HepG2 (cell line): Measurements from ENCODE around the gene SMIM1. TPM values are rescaled to one million over a fixed set of nuclear protein-coding genes. Genes with fewer than 3 reads are reported as not detected.

Source experiments
- ATAC-seq: fragments of 200-7000 bp; cut with Tn5 transposase; 3 replicates; pipeline ENCODE4 v1.9.1; 2020; ENCODE audit warnings: mild to moderate bottlenecking, moderate library complexity
- BruUV-seq: library from RNA; stranded (reverse); fragments of 400-500 nt; replicated peaks from 2 replicates; lab custom pipeline; 2021; lab: Mats Ljungman, UMichigan
- CTCF ChIA-PET: fragments of 300-600 bp; formaldehyde crosslinking; extraction: SDS; loops from one replicate; lab custom pipeline; 2021; ENCODE audit warnings: low total read pairs, inconsistent platforms, low intra/inter-chr PET ratio; lab: Yijun Ruan, JAX
- POLR2A ChIA-PET: fragments of 350-600 bp; sonication (Branson Sonifier 250); formaldehyde crosslinking; loops from one replicate; lab custom pipeline; 2020; ENCODE audit warnings: antibody characterized with exemption, inconsistent platforms; lab: Yijun Ruan, JAX
- DNase-seq: peaks from one replicate; pipeline ENCODE4 v3.0.0-alpha.2; 2015; ENCODE audit warnings: low spot score
- FAIRE-seq: peaks from 3 replicates; lab custom pipeline; 2011; peaks lifted over from hg19 to GRCh38; lab: Jason Lieb, UNC
- H2AFZ ChIP-seq: one replicate; pipeline ENCODE4 v1.6.1; 2011; ENCODE audit warnings: low read length, inconsistent platforms
- H3K27ac ChIP-seq: fragments of 300-600 bp; 3 replicates; pipeline ENCODE4 v1.8.0; 2011; ENCODE audit warnings: mixed run types, mild to moderate bottlenecking, mixed read lengths, low read length, inconsistent platforms; ENCODE audit not compliant: insufficient read depth; ENCODE audit errors: extremely low read length
- H3K27me3 ChIP-seq, 2 experiments: fragments of 200-600 bp in 1 of 2; 2 replicates in 1 of 2; 3 replicates in 1 of 2; pipeline versions ENCODE4 v1.6.0 to v1.8.0; 2011; ENCODE audit warnings: low read length in 2 of 2, mild to moderate bottlenecking in 2 of 2, moderate library complexity in 2 of 2, inconsistent platforms in 1 of 2; ENCODE audit not compliant: insufficient read depth in 2 of 2, control insufficient read depth in 1 of 2
- H3K36me3 ChIP-seq, 2 experiments: fragments of 200-600 bp in 1 of 2; replicated peaks in 1 of 2; 2 replicates in 1 of 2; 3 replicates in 1 of 2; pipeline versions ENCODE4 v1.5.1 to v1.8.0; 2011; ENCODE audit warnings: low read length in 2 of 2, inconsistent platforms in 1 of 2; ENCODE audit not compliant: insufficient read depth in 2 of 2, control insufficient read depth in 1 of 2
- H3K4me1 ChIP-seq: 2 replicates; pipeline ENCODE4 v1.5.1; 2012; ENCODE audit warnings: low read length, inconsistent platforms; ENCODE audit not compliant: insufficient read depth
- H3K4me2 ChIP-seq: 2 replicates; pipeline ENCODE4 v1.6.0; 2011; ENCODE audit warnings: low read depth, low read length, inconsistent platforms
- H3K4me3 ChIP-seq, 3 experiments: fragments of 200-600 bp in 1 of 3; sonication (generic), shearing (Covaris generic) in 1 of 3; replicated peaks in 1 of 3; 2 replicates each; pipeline ENCODE4 v1.5.1; 2011 to 2016; ENCODE audit warnings: low read length in 3 of 3, inconsistent platforms in 2 of 3, low read depth in 2 of 3, mild to moderate bottlenecking in 2 of 3, control low read depth in 1 of 3, mixed read lengths in 1 of 3; ENCODE audit not compliant: insufficient read depth in 1 of 3
- H3K79me2 ChIP-seq: one replicate; pipeline ENCODE4 v1.6.1; 2011; ENCODE audit warnings: low read length, inconsistent platforms; ENCODE audit not compliant: insufficient read depth
- H3K9ac ChIP-seq: 2 replicates; pipeline ENCODE4 v1.6.0; 2011; ENCODE audit warnings: mild to moderate bottlenecking, low read depth, low read length, inconsistent platforms; ENCODE audit not compliant: insufficient read depth
- H3K9me3 ChIP-seq: 2 replicates; pipeline ENCODE4 v1.5.1; 2012; ENCODE audit warnings: mild to moderate bottlenecking, low read length
- H4K20me1 ChIP-seq: 2 replicates; pipeline ENCODE4 v1.6.0; 2011; ENCODE audit warnings: inconsistent platforms, mild to moderate bottlenecking, low read length, moderate library complexity; ENCODE audit not compliant: insufficient read depth
- ATF2 ChIP-seq: sonication (generic); formaldehyde crosslinking; IDR thresholded peaks from 2 replicates; pipeline ENCODE4 v1.4.0; 2020; ENCODE audit warnings: missing genetic modification reagents
- KDM5A ChIP-seq: fragments of 200-600 bp; sonication (generic); IDR thresholded peaks from 2 replicates; pipeline ENCODE4 v1.7.0; 2018; ENCODE audit warnings: antibody characterized with exemption, mild to moderate bottlenecking, low read length, borderline replicate concordance
- MED8 ChIP-seq: sonication (generic); formaldehyde crosslinking; IDR thresholded peaks from 2 replicates; pipeline ENCODE4 v1.8.1; 2023; ENCODE audit warnings: mild to moderate bottlenecking, missing genetic modification reagents; ENCODE audit not compliant: insufficient replicate concordance
- MTF1 ChIP-seq: sonication (generic); formaldehyde crosslinking; IDR thresholded peaks from 2 replicates; pipeline ENCODE4 v1.5.0; 2020; ENCODE audit warnings: missing genetic modification reagents
- NAIF1 ChIP-seq: sonication (generic); formaldehyde crosslinking; IDR thresholded peaks from 2 replicates; pipeline ENCODE4 v1.5.0; 2020; ENCODE audit warnings: mild to moderate bottlenecking, missing genetic modification reagents, borderline replicate concordance
- NFATC3 ChIP-seq: sonication (generic); formaldehyde crosslinking; IDR thresholded peaks from 2 replicates; pipeline ENCODE4 v1.5.1; 2020; ENCODE audit warnings: mild to moderate bottlenecking, missing genetic modification reagents
- NFRKB ChIP-seq: fragments of 450-650 bp; IDR thresholded peaks from 2 replicates; pipeline ENCODE4 v1.6.1; 2017
- PHF21A ChIP-seq: sonication (generic); formaldehyde crosslinking; IDR thresholded peaks from 2 replicates; pipeline ENCODE4 v1.5.0; 2020; ENCODE audit warnings: mild to moderate bottlenecking, missing genetic modification reagents
- POLR2A ChIP-seq, 2 experiments: IDR thresholded peaks; 2 replicates each; pipeline ENCODE4 v1.6.1; 2011; ENCODE audit warnings: low read depth in 2 of 2, low read length in 2 of 2, mild to moderate bottlenecking in 1 of 2, moderate library complexity in 1 of 2; ENCODE audit not compliant: insufficient read depth in 1 of 2
- RBFOX2 ChIP-seq: fragments of 200-400 bp; formaldehyde crosslinking; IDR thresholded peaks from 2 replicates; pipeline ENCODE4 v1.6.1; 2017; ENCODE audit warnings: low read depth, mild to moderate bottlenecking, low read length
- RBM39 ChIP-seq: fragments of 200-400 bp; formaldehyde crosslinking; IDR thresholded peaks from one replicate; pipeline ENCODE4 v1.6.1; 2018; ENCODE audit warnings: antibody characterized with exemption, mild to moderate bottlenecking, low read depth, low read length; ENCODE audit not compliant: poor library complexity, severe bottlenecking
- RXRB ChIP-seq: IDR thresholded peaks from 2 replicates; pipeline ENCODE4 v1.6.1; 2016; ENCODE audit warnings: borderline replicate concordance, missing genetic modification reagents, missing compliant biosample characterization
- ZNF691 ChIP-seq: sonication (generic); formaldehyde crosslinking; IDR thresholded peaks from 2 replicates; pipeline ENCODE4 v1.4.0; 2020; ENCODE audit warnings: missing genetic modification reagents, low read depth, mild to moderate bottlenecking, borderline replicate concordance
- ZNF703 ChIP-seq: sonication (generic); formaldehyde crosslinking; IDR thresholded peaks from 2 replicates; pipeline ENCODE4 v1.5.1; 2020; ENCODE audit warnings: missing genetic modification reagents, mild to moderate bottlenecking, moderate library complexity, borderline replicate concordance
- ZNF83 ChIP-seq: sonication (generic); formaldehyde crosslinking; IDR thresholded peaks from 2 replicates; pipeline ENCODE4 v1.4.0; 2020; ENCODE audit warnings: missing genetic modification reagents, mild to moderate bottlenecking, borderline replicate concordance
- ZNF891 ChIP-seq: sonication (generic); formaldehyde crosslinking; IDR thresholded peaks from 2 replicates; pipeline ENCODE4 v1.5.0; 2020; ENCODE audit warnings: mild to moderate bottlenecking, missing genetic modification reagents
- WGBS: methylation state at CpG from one replicate; pipeline ENCODE4 v1.1.6; 2017; ENCODE audit warnings: low lambda C conversion rate; 5-methylcytosine and 5-hydroxymethylcytosine counted together
- in situ Hi-C: cut with HindIII; loops from 2 replicates; pipeline ENCODE4 v1.10.0; 2017; ENCODE audit warnings: low pct_unique_long_range_greater_than_20kb; ENCODE audit not compliant: extremely low pct_ligation_motif_present
- intact Hi-C: fragments of 100-400 bp; cut with micrococcal nuclease; formaldehyde crosslinking; loops from one replicate; pipeline ENCODE4 v1.10.0; 2022; ENCODE audit not compliant: unreplicated experiment
- polyA plus RNA-seq, 8 experiments: library from polyadenylated mRNA; depleted of rRNA in 3 of 8; stranded (reverse) in 7 of 8; unstranded in 1 of 8; fragments of >200 nt; fragmentation: Illumina TruSeq in 4 of 8; extraction: Trizol in 4 of 8; gene quantifications; 2 replicates each; pipeline versions ENCODE4 v1.2.1 to v1.2.3, GENCODE V29; 2011 to 2016; ENCODE audit warnings: low read depth in 4 of 8, missing spikeins in 1 of 8, mixed read lengths in 1 of 8; ENCODE audit not compliant: insufficient read depth in 1 of 8
- total RNA-seq, 5 experiments: library from RNA; depleted of rRNA; stranded (reverse); fragments of >200 nt; fragmentation: Illumina TruSeq; extraction: Trizol; gene quantifications; 2 replicates each; pipeline ENCODE4 v1.2.3, GENCODE V29; 2016; ENCODE audit warnings: low read depth in 1 of 5
- TF ChIP-seq, protein P1 (sequence below): sonication (generic); formaldehyde crosslinking; IDR thresholded peaks from 2 replicates; pipeline ENCODE4 v1.8.1; 2023; ENCODE audit warnings: mild to moderate bottlenecking, missing genetic modification reagents
- TF ChIP-seq, protein P2 (sequence below): sonication (generic); formaldehyde crosslinking; IDR thresholded peaks from 2 replicates; pipeline ENCODE4 v1.4.0; 2020; ENCODE audit warnings: missing genetic modification reagents

SMIM1 gene
- total and polyA plus RNA-seq, 2 of the 13 experiments (the other 11 are each of a cell fraction or from before 2014, with no cell fraction given): 12.4 to 56.3 TPM

DNA sequence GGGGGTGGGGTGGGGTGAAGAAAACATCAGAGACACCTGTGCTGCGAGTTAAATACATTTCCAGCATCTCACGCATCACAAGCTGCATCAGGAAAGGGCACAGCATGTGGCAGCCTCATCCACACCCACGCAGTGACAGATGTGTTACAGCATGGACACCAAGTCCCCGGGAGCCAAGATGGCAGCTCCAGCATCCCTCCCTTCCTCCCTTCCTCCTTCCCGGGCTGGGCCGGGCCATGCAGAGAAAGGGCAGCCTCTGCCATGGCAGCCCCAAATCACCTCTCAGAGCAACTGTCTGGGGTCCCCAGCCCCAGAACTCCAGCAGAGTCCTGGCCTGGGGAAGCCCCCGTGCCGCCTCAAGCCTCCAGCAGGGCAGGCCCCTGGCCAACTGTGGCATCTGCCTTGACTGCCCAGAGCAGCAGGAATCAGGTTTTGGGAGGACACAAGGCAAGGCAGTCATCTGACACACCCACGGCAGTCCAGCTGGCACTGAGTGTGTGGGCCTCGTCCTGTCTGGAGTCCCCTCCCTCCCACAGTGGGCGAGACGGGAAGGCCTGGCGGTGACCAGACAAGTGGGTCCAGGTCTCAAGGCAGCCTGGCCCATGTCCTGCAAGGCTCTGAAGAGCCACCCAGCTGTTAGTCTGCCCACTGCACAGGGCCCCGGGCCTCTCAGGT is 6.2 kb downstream of the SMIM1 start:
- ChIA-PET CTCF (no interaction called here), POLR2A (interaction anchor here (1.2 kb wide), 1 partner anchor 17 kb away, joined by 4 read pairs; the partner anchor contains the start of gene LRRC47)
- Histone ChIP-seq H3K9ac (no peak overlapping the region), H3K4me1 (peaks cover 43% of the 10 kb centered on the region), H3K4me3 (no peak overlapping the region), H4K20me1 (no peaks in the 10 kb centered on the region), H3K79me2 (peaks cover 7% of the 10 kb centered on the region), H3K27ac (no peak overlapping the region), H3K4me2 (no peak overlapping the region), H3K9me3 (no peaks in the 10 kb centered on the region), H3K36me3 (peaks cover 14 to 35% of the 10 kb centered on the region in 2 experiments), H3K27me3 (no peaks in the 10 kb centered on the region), H2AFZ (no peak overlapping the region)
- ATAC-seq (no peak), FAIRE-seq (no peak), DNase-seq (no peak)
- intact Hi-C loops (loop anchor here (10.0 kb wide), 1 partner anchor 126 kb away; the partner anchor contains the start of gene C1orf174), in situ Hi-C loops (no loop called here)
- 82% methylated on average over 4 of the region's 14 CpGs for WGBS
- BruUV-seq: TSS peak; percentile 15
- no peak for TF ChIP-seq NAIF1 (CRISPR knock-in tag)
- TF ChIP-seq ZNF83: no peak
- TF ChIP-seq ZNF691 (CRISPR knock-in tag): no peak
- TF ChIP-seq, protein P1, sequence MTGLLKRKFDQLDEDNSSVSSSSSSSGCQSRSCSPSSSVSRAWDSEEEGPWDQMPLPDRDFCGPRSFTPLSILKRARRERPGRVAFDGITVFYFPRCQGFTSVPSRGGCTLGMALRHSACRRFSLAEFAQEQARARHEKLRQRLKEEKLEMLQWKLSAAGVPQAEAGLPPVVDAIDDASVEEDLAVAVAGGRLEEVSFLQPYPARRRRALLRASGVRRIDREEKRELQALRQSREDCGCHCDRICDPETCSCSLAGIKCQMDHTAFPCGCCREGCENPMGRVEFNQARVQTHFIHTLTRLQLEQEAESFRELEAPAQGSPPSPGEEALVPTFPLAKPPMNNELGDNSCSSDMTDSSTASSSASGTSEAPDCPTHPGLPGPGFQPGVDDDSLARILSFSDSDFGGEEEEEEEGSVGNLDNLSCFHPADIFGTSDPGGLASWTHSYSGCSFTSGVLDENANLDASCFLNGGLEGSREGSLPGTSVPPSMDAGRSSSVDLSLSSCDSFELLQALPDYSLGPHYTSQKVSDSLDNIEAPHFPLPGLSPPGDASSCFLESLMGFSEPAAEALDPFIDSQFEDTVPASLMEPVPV (CRISPR knock-in tag): no peak
- TF ChIP-seq ZNF703 (CRISPR knock-in tag): 0 out of 2 replicates have a peak, but pooled peaks have one; percentile 39
- TF ChIP-seq POLR2A (IDR thresholded peaks at IDR 0.05; ENCODE audit: insufficient read depth in 1 of 2, low read depth in 2 of 2, low read length in 2 of 2): 0 out of 4 replicates have a peak, but pooled peaks of 1 of the 2 experiments have one; percentile 35
- TF ChIP-seq KDM5A: no peak
- no peak for TF ChIP-seq MTF1 (CRISPR knock-in tag)
- peak; percentile 43 for TF ChIP-seq RBM39
- no peak for TF ChIP-seq ATF2
- no peak for TF ChIP-seq PHF21A
- TF ChIP-seq RXRB (CRISPR knock-in tag): no peak
- no peak for TF ChIP-seq ZNF891 (CRISPR knock-in tag)
- 0 out of 2 replicates have a peak, but pooled peaks have one; percentile 17 for TF ChIP-seq RBFOX2
- TF ChIP-seq NFRKB: no peak
- TF ChIP-seq MED8 (CRISPR knock-in tag): no peak
- TF ChIP-seq NFATC3 (CRISPR knock-in tag): no peak
- TF ChIP-seq, protein P2, sequence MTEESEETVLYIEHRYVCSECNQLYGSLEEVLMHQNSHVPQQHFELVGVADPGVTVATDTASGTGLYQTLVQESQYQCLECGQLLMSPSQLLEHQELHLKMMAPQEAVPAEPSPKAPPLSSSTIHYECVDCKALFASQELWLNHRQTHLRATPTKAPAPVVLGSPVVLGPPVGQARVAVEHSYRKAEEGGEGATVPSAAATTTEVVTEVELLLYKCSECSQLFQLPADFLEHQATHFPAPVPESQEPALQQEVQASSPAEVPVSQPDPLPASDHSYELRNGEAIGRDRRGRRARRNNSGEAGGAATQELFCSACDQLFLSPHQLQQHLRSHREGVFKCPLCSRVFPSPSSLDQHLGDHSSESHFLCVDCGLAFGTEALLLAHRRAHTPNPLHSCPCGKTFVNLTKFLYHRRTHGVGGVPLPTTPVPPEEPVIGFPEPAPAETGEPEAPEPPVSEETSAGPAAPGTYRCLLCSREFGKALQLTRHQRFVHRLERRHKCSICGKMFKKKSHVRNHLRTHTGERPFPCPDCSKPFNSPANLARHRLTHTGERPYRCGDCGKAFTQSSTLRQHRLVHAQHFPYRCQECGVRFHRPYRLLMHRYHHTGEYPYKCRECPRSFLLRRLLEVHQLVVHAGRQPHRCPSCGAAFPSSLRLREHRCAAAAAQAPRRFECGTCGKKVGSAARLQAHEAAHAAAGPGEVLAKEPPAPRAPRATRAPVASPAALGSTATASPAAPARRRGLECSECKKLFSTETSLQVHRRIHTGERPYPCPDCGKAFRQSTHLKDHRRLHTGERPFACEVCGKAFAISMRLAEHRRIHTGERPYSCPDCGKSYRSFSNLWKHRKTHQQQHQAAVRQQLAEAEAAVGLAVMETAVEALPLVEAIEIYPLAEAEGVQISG (CRISPR knock-in tag): 0 out of 2 replicates have a peak, but pooled peaks have one; percentile 33
